IPS-11a (cell line): Measurements from ENCODE around the gene VPREB3.

Experiments
- H3K4me3 ChIP-seq: one replicate; pipeline ENCODE4 v1.5.1; 2013; ENCODE audit warnings: low read depth, low read length, control low read depth

VPREB3 gene

DNA sequence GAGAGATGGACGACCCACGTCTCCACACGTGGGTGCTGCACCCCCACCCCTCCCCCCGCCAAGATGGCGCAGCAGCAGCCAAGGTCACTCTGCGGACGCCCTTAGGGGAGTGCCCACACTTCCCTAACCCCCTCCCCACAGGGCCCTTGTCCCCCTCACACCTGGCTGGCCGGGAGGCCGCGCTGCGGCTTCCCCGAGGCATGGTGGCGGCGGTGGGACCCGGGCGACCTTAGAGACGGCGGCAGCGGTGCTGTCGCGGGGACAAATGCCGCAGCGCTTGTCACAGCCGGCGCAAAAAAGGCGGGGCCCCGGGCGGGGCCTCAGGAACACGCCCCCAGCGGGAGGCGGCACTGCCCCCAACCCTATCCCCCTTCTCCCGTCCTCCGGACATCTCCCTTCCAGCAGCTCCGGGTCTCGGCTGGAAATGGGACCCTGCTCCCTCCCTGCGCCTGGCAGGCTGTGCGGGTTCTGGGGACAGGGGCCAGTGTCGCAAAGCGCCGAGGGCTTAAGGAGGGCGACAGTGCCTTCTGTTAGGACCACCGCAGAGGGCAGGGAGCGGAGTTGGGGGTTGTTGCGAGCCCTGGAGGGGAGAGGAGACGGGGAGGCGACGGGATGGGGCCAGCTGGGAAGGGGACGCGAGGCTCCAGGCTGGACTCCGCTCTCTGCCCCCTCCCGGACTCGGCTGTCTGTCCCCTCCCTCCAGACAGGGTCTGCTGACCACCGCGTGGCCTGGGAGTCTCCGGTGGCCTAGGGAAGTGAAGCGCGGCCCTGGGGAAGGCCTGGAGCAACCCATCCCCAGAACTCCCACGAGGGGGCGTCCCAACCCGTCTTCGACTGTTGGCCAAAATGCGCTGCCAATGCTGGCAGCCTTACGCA, 13.7 kb upstream of the VPREB3 start, which contains the start of gene CHCHD10:
CHCHD10 (minus strand) TSS at position 300 of the 876 bp plus-strand sequence; CDS start at position 202, 98 bp downstream.
- H3K4me3 ChIP-seq, result peak within 1 kb of the TSS; percentile 67

DNA sequence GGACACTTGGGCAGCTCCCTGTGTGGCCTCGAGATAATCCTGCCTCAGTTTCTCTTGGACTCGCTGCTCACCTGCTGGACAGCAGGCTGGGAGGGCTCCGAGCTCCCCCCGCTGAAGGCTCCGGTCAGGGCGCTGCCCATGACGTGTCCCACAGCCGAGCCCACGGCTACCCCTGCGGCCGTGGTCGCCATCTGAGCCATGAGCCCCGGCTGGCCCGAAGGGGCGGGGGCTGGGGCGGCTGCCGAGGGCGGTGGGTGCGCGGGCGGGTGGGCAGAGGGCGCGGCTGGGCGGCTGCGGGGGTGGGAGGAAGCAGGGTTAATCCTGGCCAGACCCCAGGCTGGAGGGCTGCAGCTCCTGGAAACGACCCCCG, 13.1 kb upstream of the VPREB3 start:
- H3K4me3 ChIP-seq, result peak overlapping the region; percentile 67

DNA sequence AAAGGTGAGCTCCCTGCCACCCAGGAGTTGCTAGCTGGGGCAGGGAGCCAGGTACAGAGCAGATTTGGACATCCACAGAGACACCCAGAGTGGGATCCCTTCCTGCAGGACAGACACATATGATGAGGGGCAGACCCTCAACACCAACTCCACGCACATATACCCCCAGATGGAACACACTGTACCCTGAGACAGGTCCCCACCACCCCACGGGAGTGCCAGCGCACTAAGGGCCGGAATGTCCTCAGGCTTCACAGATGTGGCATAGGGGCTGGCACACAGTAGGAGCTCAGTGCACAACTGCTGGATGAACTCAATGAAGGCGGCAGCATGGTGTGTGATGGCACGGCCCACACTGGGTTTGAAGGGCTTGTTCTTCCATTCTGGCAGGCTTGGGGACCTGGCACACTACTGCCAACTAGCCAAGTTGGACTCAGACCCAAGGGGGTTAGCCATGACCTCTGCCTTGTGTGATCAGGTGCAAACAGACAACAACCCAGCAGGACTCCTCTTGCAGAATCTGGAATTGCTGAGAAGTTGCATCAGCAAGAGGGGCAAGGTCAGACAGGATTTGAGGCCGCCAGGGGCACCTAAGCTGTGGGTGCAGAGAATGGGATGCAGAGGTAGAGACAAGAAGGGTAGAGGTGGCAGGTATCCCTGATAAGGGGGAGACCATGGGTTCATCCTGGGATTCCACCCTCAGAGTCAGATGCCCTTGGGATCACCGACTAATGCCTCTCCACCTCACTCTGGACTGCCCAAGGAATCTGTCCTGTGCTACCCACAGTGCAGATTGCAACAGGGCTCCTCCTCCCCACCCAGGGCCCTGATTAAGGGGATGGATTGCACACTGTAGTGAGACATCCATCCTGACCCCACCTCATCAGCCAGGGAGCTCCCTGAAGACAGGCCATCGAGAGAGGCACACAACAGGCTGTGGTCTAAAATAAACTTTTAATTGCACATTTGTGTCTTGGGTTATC, 11.0 kb upstream of the VPREB3 start:
- no peak overlapping the region for H3K4me3 ChIP-seq

DNA sequence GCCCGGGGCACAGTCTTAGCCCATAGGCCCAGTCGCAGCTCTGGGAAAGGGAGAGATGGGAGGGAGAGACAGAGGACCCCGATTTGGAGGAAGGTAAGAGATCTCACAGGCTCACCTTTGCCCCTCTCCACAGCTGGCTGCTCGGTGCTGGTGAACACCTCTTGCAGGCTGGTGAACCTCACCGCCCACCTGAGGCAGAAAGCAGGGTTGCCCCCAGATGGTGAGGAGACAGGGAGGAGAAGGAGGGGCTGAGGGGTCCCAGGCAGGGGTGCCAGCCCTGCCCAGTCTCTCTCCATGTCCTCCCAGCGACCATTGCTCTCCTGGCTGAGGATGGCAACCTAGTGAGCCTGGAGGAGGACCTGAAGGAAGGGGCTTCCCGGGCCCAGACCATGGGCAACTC, 9.7 kb upstream of the VPREB3 start:
- H3K4me3 ChIP-seq, result no peak overlapping the region

DNA sequence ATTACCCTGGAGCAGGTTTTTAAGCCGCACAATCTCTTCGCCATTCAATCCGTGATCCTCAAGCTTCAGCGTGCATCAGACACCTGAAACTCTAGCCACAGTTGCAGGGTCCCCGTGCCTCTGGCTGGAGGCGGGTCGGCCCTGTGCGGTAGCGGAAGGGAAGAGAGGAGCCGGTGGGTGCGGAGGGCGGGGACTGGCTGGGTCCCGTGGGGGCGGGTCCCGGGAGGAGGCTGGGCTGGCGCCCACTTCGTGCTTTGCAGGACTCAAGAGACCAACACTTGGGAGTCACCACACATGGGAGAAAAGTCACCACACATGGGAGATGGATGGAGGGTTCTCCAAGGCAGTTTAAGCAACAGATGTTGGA, 9.3 kb upstream of the VPREB3 start:
- peak overlapping the region; percentile 18 for H3K4me3 ChIP-seq

DNA sequence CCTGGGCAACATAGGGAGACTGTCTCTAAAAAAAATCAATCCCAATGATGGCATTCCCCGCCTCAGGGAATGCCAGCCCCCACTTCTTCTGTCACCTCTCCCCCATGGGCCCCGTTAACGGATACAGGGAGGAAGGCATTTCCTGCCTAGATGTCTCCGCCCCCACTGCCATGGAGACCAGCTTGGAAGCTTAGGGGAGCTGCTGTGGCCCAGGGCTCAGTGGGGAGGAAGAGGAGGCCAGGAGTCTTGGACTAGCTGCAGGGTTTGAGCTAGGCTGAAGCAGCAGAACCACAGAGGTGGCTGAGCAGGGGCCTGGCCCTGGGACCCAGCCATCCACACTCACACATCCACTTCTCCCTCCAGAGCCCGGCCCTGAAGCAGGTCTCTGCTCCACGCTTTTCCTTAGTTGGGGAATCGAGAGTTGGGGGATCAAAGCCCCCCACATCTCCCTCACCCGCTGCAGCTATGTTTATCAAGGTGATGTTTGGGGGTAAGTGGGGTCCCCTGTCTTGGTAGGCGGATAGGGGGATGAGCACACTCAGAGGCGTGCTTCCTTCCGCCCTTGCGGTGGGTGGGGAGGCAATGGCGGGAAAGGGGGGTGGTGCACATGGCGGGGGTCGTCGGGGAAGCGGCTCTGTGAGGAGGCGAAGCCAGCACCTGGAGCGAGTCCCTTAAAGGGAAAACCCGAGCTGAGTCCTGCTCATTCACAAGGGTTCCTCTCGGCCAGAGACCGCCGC, 8.8 kb upstream of the VPREB3 start, which contains the start of gene C22orf15:
C22orf15 (plus strand) TSS at position 149 of the 737 bp plus-strand sequence; CDS start at position 466, 317 bp downstream.
- peak within 1 kb of the TSS; percentile 18 for H3K4me3 ChIP-seq

DNA sequence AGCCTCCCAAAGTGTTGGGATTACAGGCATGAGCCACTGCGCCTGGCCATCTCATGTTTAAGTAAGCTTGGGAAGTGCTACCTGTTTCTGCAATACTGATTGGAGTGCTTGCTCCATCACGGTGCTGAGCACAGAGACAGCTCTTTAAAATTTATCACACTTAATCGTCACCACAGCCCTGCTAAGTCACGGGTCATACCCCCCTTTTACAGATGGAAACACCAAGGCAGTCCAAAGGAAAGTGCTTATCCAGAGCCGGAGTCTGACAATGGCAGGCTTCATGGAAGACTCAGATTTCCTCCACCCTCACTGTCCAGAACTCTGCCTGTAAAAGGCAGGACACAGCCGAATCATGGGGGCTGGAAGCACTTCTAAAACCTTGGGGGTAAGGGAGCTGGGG, 5.8 kb upstream of the VPREB3 start:
- H3K4me3 ChIP-seq, result no peak overlapping the region

DNA sequence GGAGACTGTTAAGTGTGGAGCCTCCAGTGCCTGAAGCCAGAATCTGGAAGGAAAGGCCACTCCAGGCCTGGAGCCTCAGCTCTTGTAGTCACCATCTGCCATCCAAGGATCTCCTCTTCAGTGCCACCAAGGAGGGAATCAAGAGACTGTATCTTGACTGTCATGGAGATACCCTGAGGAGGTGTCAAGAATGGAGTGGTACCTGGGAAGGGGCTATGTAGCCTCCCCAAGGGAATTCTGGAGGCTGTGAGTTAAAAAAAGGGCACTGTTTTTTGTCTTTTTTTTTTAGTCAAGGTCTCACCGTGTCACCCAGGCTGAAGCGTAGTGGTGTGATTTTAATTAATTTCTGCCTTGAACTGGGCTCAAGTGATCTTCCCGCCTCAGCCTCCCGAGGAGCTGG, 5.3 kb upstream of the VPREB3 start:
- no peak overlapping the region for H3K4me3 ChIP-seq

DNA sequence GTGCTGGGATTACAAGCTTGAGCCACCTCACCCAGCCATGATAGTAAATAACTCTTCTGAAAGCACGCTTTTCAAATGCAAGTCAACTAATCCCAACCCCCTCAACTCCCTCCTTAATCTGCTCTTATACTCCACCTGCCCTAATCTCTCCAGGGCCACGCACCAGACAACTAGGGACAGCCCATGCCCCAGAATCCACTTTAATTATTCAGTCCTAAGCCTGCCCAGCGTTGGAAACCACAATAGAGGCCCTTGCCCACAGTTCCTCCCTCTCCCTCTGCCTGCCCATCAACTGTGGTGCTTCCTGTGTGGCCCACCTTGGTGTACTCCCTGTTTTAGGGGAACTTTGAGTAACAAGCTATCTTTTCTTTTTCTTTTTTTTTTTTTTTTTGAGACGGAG, 2.7 kb upstream of the VPREB3 start:
- H3K4me3 ChIP-seq, result no peak overlapping the region

DNA sequence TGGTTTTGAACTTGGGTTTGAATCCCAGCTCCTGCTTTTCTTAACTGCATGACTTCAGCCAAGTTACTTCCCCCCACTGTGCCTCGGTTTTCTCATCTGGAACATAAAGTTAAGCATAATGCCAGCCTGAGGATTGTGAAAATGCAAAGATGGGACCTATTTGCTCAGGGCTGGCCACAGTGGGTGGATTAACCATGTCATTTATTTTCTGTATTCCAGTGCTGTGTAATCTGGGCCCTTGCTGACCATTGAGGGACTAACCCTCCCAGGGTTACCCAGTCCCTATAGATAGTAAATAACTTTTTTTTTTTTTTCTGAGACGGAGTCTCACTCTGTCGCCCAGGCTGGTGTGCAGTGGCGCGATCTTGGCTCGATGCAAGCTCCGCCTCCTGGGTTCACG, 1.5 kb upstream of the VPREB3 start:
- no peak overlapping the region for H3K4me3 ChIP-seq

DNA sequence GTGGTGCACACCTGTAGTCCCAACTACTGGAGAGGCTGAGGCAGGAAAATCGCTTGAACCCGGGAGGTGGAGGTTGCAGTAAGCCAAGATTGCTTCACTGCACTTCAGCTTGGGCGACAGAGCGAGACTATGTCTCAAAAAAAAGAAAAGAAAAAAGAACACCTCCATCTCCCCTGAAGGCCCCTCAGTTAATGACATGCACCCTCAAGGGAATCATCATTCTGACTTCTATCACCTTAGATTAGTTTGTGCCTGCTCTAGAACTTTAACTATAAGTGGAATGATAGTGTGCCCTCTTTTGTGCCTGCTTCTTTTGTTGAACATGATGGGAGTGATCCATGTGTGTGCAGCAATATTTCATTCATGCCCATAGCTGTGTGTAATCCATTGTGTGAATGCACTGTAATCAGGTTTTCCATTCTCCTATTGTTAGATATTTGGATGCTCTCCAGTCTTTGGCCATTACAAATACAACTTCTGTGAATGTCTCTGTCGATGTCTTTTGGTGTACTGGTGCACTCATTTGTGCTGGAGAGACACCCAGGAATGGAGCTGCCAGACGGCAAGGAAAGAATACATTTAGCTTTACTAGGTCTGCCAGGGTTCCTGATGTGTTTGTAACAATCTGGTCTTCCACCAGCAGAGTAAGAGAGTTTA, 883 bp upstream of the VPREB3 start:
- H3K4me3 ChIP-seq, result no peak overlapping the region

DNA sequence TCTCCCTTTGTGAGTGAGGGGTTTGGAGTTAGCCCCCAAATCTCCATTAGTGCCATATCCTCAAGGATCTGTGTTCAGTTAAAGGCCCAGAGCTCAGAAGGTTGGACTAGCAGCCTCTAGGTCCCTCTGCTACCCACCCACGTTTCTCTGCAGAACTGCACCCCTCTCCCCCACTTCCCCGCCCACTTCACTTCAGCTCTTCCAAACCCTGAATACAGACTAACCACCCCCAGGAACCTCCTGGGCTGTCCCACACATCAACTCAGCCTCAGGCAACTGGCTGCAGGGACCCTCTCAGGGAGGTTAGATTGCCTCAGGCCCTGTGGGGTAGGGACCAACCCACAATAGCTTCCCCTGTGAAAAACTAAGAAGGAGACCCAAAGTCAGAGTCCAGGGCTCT, 840 bp downstream of the VPREB3 start:
- H3K4me3 ChIP-seq, result no peak overlapping the region

DNA sequence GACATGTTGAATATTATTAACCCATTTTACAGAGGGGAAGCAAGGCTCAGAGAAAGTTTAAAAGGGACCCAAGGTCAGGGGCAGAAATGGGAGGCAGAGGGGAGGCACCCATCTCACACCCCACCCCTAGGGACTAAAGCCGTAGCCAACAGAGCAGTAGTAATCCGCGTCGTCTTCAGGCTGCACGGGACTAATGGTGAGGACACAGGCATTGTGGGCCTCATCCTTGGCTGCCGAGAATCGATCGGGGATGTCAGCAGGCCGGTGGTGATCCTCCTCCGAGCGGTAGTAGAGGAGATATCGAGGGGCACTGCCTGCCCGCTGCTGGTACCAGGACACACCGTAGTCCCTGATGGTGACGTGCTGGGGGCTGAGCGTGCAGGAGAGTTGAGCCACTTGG, 1.5 kb downstream of the VPREB3 start:
- H3K4me3 ChIP-seq, result no peak overlapping the region

DNA sequence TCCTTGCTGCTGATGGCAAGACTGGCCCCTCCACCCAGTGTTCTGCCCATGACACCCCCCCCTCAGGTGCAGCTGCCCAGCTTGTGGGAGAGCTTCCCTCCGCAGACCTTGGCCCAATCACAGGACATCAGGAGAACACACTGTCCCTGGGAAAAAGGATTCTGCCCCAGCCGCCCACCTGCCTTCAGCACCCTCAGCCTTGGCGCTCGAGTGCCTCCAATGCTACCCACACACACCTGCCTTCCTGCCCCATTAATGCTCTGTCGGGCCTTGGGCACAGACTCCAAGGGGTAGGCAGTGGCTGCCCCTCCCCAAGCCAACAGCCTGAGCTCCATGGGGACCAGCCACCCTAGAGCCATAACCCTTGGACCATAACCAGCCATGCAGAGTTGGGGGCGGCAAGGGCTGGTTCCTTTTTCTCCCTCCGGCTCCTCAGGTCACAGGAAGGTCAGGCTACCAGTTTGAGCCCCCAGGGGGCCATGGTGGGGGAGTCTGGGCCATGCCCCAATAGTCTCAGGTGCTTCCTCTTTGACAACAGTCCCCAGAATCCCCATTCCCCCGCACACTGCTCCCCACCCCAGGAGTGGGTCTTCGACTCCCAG, 2.0 kb downstream of the VPREB3 start:
- no peak overlapping the region for H3K4me3 ChIP-seq

DNA sequence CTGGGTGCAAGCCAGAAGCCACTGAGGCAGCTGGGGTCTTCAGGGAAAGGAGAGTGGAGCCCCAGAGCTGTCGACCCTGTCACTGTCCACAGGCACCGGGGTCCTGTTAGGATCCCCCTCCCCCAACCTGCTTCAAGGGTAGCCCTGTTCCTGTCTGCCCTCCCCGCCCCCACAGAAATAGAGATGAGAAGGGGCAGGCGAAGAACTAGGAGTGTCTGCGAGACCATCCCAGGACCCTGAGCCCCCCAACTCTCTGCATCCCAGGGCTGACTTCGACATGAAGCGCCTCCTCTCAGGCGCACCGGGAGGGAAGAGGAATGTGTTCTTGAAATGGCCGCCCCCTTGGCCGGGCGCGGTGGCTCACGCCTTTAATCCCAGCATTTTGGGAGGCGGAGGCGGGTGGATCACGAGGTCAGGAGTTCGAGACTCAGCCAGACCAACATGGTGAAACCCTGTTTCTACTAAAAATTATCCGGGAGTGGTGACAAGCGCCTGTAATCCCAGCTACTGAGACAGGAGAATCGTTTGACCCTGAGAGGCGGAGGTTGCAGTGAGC, 2.7 kb downstream of the VPREB3 start:
- H3K4me3 ChIP-seq, result peak overlapping the region; percentile 52

DNA sequence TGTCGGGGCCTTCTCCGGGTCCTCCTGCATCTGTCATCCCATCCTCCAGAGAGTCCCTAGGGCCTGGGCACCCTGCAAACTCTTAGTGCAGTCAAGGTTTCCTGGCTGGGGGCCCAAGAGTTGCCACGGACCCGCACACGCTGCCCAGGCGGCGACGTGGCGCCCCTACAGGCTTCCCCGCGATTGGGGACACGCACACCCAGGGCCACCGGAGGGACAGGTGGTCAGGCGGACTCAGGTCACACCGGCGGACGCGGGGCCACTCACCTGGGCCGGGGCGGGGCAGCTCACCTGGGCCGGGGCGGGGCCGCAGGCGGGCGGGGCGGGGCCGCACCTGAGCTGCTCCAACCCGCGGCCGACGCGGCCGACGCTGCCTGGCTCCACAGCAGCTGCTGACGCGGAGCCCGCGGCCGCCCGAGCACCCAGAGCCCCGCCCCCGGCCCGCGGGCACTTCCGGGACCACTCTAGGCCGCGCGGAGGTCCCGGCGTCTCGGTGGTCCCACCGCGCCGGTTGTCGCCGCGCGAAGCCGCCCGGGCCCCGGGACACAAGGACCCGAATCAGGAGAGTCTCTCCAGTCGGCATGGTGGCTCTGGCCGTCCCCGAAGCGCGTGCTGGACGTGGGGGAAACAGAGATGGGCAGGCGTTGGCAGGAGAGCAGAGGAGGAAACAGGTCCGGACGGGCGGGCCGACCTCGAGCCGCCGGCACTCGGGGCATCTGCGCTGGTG, 3.3 kb downstream of the VPREB3 start, which contains the start of gene ZNF70:
ZNF70 (minus strand) TSS at position 399 of the 727 bp plus-strand sequence. CDS start 5,972 bp downstream, outside the sequence.
- peak within 1 kb of the TSS; percentile 62 for H3K4me3 ChIP-seq

DNA sequence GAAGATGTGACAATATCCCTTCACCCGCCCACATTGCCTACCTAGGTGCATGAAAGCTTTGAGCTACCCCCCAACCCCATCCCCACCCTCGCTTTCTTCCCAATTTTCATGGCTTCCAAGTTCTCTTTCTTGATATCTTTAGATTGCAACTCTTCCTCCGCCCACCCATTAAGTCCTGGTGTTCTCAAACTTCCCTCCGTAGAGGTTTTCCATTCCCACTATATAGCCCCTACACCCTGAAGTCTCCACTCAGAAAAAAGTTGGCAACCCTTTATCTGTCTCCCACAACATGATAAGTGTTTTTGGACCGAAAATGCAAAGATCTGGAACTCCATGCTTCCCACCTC, 3.9 kb downstream of the VPREB3 start:
- peak overlapping the region; percentile 62 for H3K4me3 ChIP-seq

DNA sequence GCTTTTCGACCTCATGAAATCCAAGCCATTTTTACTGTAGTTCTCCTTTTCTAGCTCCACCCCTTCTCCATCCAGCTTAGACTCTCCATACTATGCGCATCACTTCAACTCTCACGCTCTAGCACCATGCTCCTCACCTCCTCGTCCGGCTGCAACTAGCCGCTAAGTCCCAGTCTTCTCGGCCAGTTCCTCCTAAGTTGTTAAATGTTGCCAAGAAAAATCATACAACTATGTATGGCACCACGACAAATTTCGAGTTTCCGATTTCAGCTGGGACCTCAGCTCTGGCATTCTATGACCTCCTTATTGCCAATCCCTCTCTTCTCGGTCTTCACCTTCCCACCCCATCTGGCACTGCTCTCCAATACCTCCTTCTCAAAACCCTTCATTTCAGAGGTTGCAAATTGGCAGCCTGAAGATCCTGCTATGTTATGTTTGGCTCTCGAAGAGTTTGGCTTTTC, 4.4 kb downstream of the VPREB3 start:
- H3K4me3 ChIP-seq, result no peak overlapping the region

DNA sequence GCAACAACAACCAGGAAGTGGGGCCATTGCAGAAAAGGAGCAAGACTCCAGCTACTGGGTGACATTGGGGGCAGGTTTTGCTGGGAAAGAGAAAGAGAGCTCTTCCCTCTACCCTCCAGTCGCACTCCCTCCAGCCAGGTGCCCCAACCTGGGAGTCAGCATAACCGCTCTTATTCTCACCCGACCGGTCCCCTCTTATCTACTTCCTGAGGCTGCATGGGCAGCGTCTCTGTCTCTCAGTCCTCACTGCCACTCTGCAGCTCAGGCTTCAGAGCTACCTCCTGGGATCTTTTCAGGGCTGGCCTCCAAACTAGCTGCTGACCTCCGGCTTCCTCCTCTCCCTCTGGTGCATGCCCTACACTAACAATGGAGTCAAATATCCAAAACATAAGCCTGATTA, 8.4 kb downstream of the VPREB3 start:
- H3K4me3 ChIP-seq, result no peak overlapping the region
